ENCODE data around the gene TEKTIP1. TPM values are rescaled to one million over a fixed set of nuclear protein-coding genes. Genes with fewer than 3 reads are reported as not detected.

TEKTIP1 gene
- total and polyA plus RNA-seq, 2 of the 4 experiments (the other 2 are of a cell fraction), result not detected

DNA sequence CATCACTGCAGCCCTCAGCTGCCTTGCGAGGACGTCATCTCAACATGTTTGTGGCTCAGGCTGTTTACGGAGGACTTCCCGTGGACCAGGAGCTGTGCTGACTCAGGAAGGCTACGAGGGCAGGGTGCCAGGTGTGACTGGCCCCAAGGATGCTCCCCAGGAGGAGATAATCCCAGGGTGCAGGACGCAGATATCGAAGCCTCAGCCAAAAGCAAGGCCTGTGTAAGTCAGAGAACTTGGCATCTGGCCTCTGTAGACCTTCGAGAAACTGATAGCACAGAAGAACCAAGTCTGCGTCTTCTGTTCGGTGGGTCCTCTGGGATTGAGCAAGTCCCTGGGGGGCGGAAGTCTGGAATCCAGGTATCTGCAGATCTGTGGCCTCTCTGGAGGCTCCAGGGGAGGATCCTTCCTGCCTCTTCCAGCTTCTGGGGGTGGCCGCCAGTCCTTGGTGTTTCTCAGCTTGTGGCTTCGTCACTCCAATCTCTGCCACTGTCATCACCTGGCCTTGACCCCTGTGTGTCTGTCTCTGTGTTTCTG, 35.9 kb upstream of the TEKTIP1 start:
- Histone ChIP-seq H3K9me3 (ENCODE audit: control insufficient read depth, insufficient read depth, low read length) (no peaks in the 10 kb centered on the region), H2BK5ac (ENCODE audit: low read depth, low read length, poor library complexity, severe bottlenecking) (no peak overlapping the region), H3K4me2 (ENCODE audit: low read depth, low read length) (no peak overlapping the region), H3K4ac (ENCODE audit: low read depth, low read length) (no peak overlapping the region), H2AK9ac (replicated peaks; ENCODE audit: low read depth, low read length, poor library complexity) (peak overlapping the region; percentile 88), H3K36me3 (ENCODE audit: control insufficient read depth, insufficient read depth, low read length) (no peaks in the 10 kb centered on the region), H4K20me1 (ENCODE audit: insufficient read depth, low read length) (peaks cover 9% of the 10 kb centered on the region), H3K27ac (ENCODE audit: insufficient read depth, low read length) (no peak overlapping the region), H3K9ac (ENCODE audit: low read depth, low read length) (no peak overlapping the region), H3K27me3 (ENCODE audit: control insufficient read depth, insufficient read depth, low read length) (no peaks in the 10 kb centered on the region), H2AK5ac (ENCODE audit: low read depth, low read length) (peak overlapping the region; percentile 50; the same call in 1 of the 2 replicates), H3K4me3 (ENCODE audit: insufficient read depth, low read depth, low read length) (no peak overlapping the region), H3K18ac (ENCODE audit: low read depth, low read length) (no peak overlapping the region), H2BK20ac (ENCODE audit: low read depth, low read length) (no peak overlapping the region), H2BK120ac (ENCODE audit: low read depth, low read length) (no peak overlapping the region), H3K4me1 (ENCODE audit: control insufficient read depth, insufficient read depth, low read length) (peaks cover 5% of the 10 kb centered on the region; the same call in 1 of the 2 replicates), H4K91ac (ENCODE audit: insufficient read depth, low read depth, low read length) (no peak overlapping the region), H2AFZ (replicated peaks; ENCODE audit: low read length, poor library complexity) (peak overlapping the region; percentile 76), H4K5ac (ENCODE audit: low read depth, low read length) (no peak overlapping the region), H2BK15ac (ENCODE audit: low read depth, low read length) (no peak overlapping the region; the same call in 2 of the 3 replicates), H4K8ac (ENCODE audit: low read depth in 2 of 2, low read length in 2 of 2) (0 out of 4 replicates have a peak overlapping the region, but pooled peaks of 1 of the 2 experiments have one; percentile 28), H3K9me1 (ENCODE audit: insufficient read depth, low read length) (peaks cover 9% of the 10 kb centered on the region; the same call in 1 of the 2 replicates), H3K14ac (replicated peaks; ENCODE audit: low read depth, low read length) (no peak overlapping the region), H3K56ac (ENCODE audit: extremely low read depth, insufficient read depth, low read length) (no peak overlapping the region), H3K79me1 (ENCODE audit: low read depth in 1 of 2, low read length in 2 of 2) (peaks cover 8 to 44% of the 10 kb centered on the region in 2 experiments; a peak in 3 of 4 replicates), H3K23ac (ENCODE audit: low read depth, low read length) (no peak overlapping the region)
- ATAC-seq (ENCODE audit: low read depth) (no peak), DNase-seq (peak; percentile 78)
- CTCF ChIA-PET, result no interaction called here
- in situ Hi-C loops (cut with MboI; ENCODE audit: low sequenced_read_pairs), result no loop called here
- 78% methylated on average over 4 of the region's 13 CpGs; no CpG with 5 or more reads in 1 of the 2 experiments for WGBS, 2 experiments (ENCODE audit: extremely low coverage in 2 of 2, insufficient read length in 1 of 2)
- dilution Hi-C loops (cut with HindIII; ENCODE audit: low sequenced_read_pairs, unreplicated experiment), result no loop called here
- intact Hi-C loops (cut with micrococcal nuclease), result no loop called here
- no TSS peak for BruUV-seq (replicated peaks)
- POLR2A ChIA-PET (ENCODE audit: unreplicated experiment), result no interaction called here
- TF ChIP-seq MAZ (IDR thresholded peaks at IDR 0.05; ENCODE audit: borderline replicate concordance, low read depth, low read length) (no peak), MAFK (IDR thresholded peaks at IDR 0.05; ENCODE audit: low read depth, low read length) (peak; percentile 44; the same call in 1 of the 2 replicates)

Data from IMR-90 (cell line).